H1 (cell line): ENCODE measurements around the gene LRCH3. TPM values are rescaled to one million over a fixed set of nuclear protein-coding genes. Genes with fewer than 3 reads are reported as not detected.

Source experiments
- CHD7 ChIP-seq: fragments of 300-600 bp; sonication (generic); IDR thresholded peaks from 2 replicates; pipeline ENCODE4 v1.7.1; 2012; ENCODE audit warnings: low read length, moderate library complexity, mild to moderate bottlenecking, inconsistent platforms; ENCODE audit not compliant: insufficient replicate concordance
- CTCF ChIP-seq, 3 experiments: IDR thresholded peaks; 1 replicate in 2 of 3; 2 replicates in 1 of 3; pipeline versions ENCODE4 v1.5.1 to v1.6.1; 2011; ENCODE audit warnings: low read length in 3 of 3, mild to moderate bottlenecking in 3 of 3, inconsistent platforms in 2 of 3, low read depth in 1 of 3, moderate library complexity in 1 of 3; ENCODE audit not compliant: insufficient read depth in 1 of 3; ENCODE audit errors: control extremely low read depth in 1 of 3
- E2F6 ChIP-seq: IDR thresholded peaks from 2 replicates; pipeline ENCODE4 v1.6.1; 2012; ENCODE audit warnings: inconsistent platforms
- EP300 ChIP-seq, 2 experiments: IDR thresholded peaks; 1 replicate in 1 of 2; 2 replicates in 1 of 2; pipeline ENCODE4 v1.6.1; 2011 to 2012; ENCODE audit warnings: low read depth in 2 of 2, low read length in 2 of 2, mild to moderate bottlenecking in 2 of 2, borderline replicate concordance in 1 of 2, inconsistent platforms in 1 of 2, moderate library complexity in 1 of 2
- HDAC6 ChIP-seq: IDR thresholded peaks from one replicate; pipeline ENCODE4 v1.7.1; 2012; ENCODE audit warnings: low read depth, mild to moderate bottlenecking, inconsistent platforms, low read length, moderate library complexity
- SIX5 ChIP-seq: IDR thresholded peaks from 2 replicates; pipeline ENCODE4 v1.6.1; 2011; ENCODE audit warnings: mild to moderate bottlenecking, low read depth, low read length
- polyA plus RNA-seq, 7 experiments: library from polyadenylated mRNA; depleted of rRNA in 3 of 7; stranded (reverse) in 5 of 7; unstranded in 2 of 7; fragments of >200 nt in 5 of 7; fragments of 200-250 nt in 2 of 7; gene quantifications; 1 replicate in 5 of 7; 2 replicates in 1 of 7; 4 replicates in 1 of 7; pipeline versions ENCODE4 v1.2.1 to v1.2.3, GENCODE V29; 2011 to 2013; ENCODE audit warnings: missing spikeins in 2 of 7, mixed read lengths in 2 of 7
- total RNA-seq: library from RNA; stranded (reverse); fragmentation: NEBNext Ultra II Directional; extraction: Animal tissue kit (Norgen Biotek cat#: 25700); gene quantifications from 2 replicates; pipeline ENCODE4 v1.2.1, GENCODE V29; 2021

LRCH3 gene
- total and polyA plus RNA-seq, 2 of the 8 experiments (the other 6 are each of a cell fraction or from before 2014, with no cell fraction given), result 58.4 to 66.0 TPM

GRCh38 chr3:197791113-197791891 is at the start of gene LRCH3 (continued):
- 0 out of 4 replicates have a peak, but pooled peaks of 1 of the 3 experiments have one; percentile 0 for TF ChIP-seq CTCF (IDR thresholded peaks at IDR 0.05; ENCODE audit: control extremely low read depth in 1 of 3, insufficient read depth in 1 of 3, low read depth in 1 of 3, low read length in 3 of 3)
- TF ChIP-seq SIX5, result no peak
- no peak for TF ChIP-seq E2F6
- TF ChIP-seq CHD7, result no peak
- no peak for TF ChIP-seq EP300 (IDR thresholded peaks at IDR 0.05; ENCODE audit: borderline replicate concordance in 1 of 2, low read depth in 2 of 2, low read length in 2 of 2)
- TF ChIP-seq HDAC6, result no peak
